ENCODE measurements around the gene PPM1F. TPM values are rescaled to one million over a fixed set of nuclear protein-coding genes. Genes with fewer than 3 reads are reported as not detected.

The PPM1F gene
- total RNA-seq, 4 donors from 2014 or later = 18.3 to 29.5 (median 25.8) TPM

- no peak for TF ChIP-seq POLR2A (IDR thresholded peaks at IDR 0.05)
- no peak for TF ChIP-seq CTCF (IDR thresholded peaks at IDR 0.05)
- 75 to 86% methylated on average over 9 to 11 of the region's 13 CpGs for WGBS, 2 donors
- no peak for DNase-seq (ENCODE audit: low spot score in 2 of 2)
- no peak overlapping the region for H3K4me3 ChIP-seq (ENCODE audit: low read depth, poor library complexity, severe bottlenecking)
- intact Hi-C loops (cut with DNase I; ENCODE audit: low total_unique reads) = no loop called here
These were observed 31.4 kb downstream of the PPM1F start for GRCh38 chr22:21921184-21921721.

- WGBS, 2 donors = 68 to 70% methylated on average over 16 of the region's 16 CpGs
- TF ChIP-seq CTCF (IDR thresholded peaks at IDR 0.05) = no peak
- TF ChIP-seq POLR2A (IDR thresholded peaks at IDR 0.05) = no peak
- H3K4me3 ChIP-seq (ENCODE audit: low read depth, poor library complexity, severe bottlenecking) = no peak overlapping the region
- no peak for DNase-seq (ENCODE audit: low spot score in 2 of 2)
- intact Hi-C loops (cut with DNase I; ENCODE audit: low total_unique reads) = no loop called here
These were observed 32.1 kb downstream of the PPM1F start for GRCh38 chr22:21920341-21921183.

- no peak for TF ChIP-seq POLR2A (IDR thresholded peaks at IDR 0.05)
- TF ChIP-seq CTCF (IDR thresholded peaks at IDR 0.05) = no peak
- H3K4me3 ChIP-seq (ENCODE audit: low read depth, poor library complexity, severe bottlenecking) = no peak overlapping the region
- 70 to 72% methylated on average over 16 to 20 of the region's 20 CpGs for WGBS, 2 donors
- intact Hi-C loops (cut with DNase I; ENCODE audit: low total_unique reads) = no loop called here
- no peak for DNase-seq (ENCODE audit: low spot score in 2 of 2)
These were observed 32.9 kb downstream of the PPM1F start for GRCh38 chr22:21919526-21920307.

- DNase-seq (ENCODE audit: low spot score in 2 of 2) = no peak
- intact Hi-C loops (cut with DNase I; ENCODE audit: low total_unique reads) = no loop called here
- no peak overlapping the region for H3K4me3 ChIP-seq (ENCODE audit: low read depth, poor library complexity, severe bottlenecking)
- no peak for TF ChIP-seq CTCF (IDR thresholded peaks at IDR 0.05)
- TF ChIP-seq POLR2A (IDR thresholded peaks at IDR 0.05) = no peak
- WGBS, 2 donors = 92 to 93% methylated on average over 12 of the region's 12 CpGs
These were observed 34.0 kb downstream of the PPM1F start for GRCh38 chr22:21918466-21919185.

- H3K4me3 ChIP-seq (ENCODE audit: low read depth, poor library complexity, severe bottlenecking) = no peak overlapping the region
- TF ChIP-seq POLR2A (IDR thresholded peaks at IDR 0.05) (no peak), CTCF (IDR thresholded peaks at IDR 0.05) (no peak)
- 83 to 88% methylated on average over 3 to 6 of the region's 6 CpGs for WGBS, 2 donors
- intact Hi-C loops (cut with DNase I; ENCODE audit: low total_unique reads) = no loop called here
- no peak for DNase-seq (ENCODE audit: low spot score in 2 of 2)
These were observed 34.7 kb downstream of the PPM1F start for GRCh38 chr22:21917959-21918261.

Data from lower leg skin (tissue), 4 donors.